ENCODE measurements around the gene TBC1D5. TPM values are rescaled to one million over a fixed set of nuclear protein-coding genes. Genes with fewer than 3 reads are reported as not detected.

TBC1D5 gene
- total and polyA plus RNA-seq, 10 donors: 6.4 to 140 (median 97.1) TPM

- Histone ChIP-seq H3K4me3 (no peak overlapping the region), H3K27ac (no peak overlapping the region), H3K9me3 (no peaks in the 10 kb centered on the region), H3K4me1 (no peaks in the 10 kb centered on the region), H3K27me3 (replicated peaks in 1 of 7) (no peaks in the 10 kb centered on the region), H3K36me3 (peaks cover 0 to 14% (median 2%) of the 10 kb centered on the region in 6 donors)
- TF ChIP-seq POLR2A (IDR thresholded peaks at IDR 0.05) (no peak), CTCF (IDR thresholded peaks at IDR 0.05 in 8 of 11, conservative IDR thresholded peaks at IDR 0.05 in 3 of 11) (no peak), POLR2AphosphoS5 (IDR thresholded peaks at IDR 0.05) (no peak)
- intact Hi-C loops (cut with DNase I; ENCODE audit: low total_unique reads): no loop called here
- WGBS, 5 donors: 76 to 91% (median 83%) methylated on average over 3 of the region's 3 CpGs
- no peak for DNase-seq
These were observed 381.4 kb downstream of the TBC1D5 start for GRCh38 chr3:17360991-17361390.

DNA sequence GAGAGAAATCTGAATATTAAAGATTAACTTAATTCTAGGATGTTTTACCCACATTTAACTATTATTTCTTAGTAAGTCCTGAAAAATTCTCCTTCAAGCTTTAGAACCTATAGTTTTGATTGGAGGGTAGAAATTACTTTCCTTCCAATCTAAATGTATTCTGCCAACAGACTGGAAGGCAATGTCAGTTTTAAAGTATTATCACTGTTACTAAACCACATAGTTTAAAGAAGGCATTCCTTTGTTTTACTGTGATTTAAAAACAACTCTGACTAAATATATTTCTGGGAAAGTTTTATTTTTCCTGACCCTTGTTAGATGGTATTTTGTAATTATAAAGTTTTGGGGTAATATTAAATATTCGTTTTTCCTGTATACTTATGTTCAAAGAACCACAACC, 382.5 kb downstream of the TBC1D5 start:
- no peak for TF ChIP-seq CTCF (IDR thresholded peaks at IDR 0.05 in 8 of 11, conservative IDR thresholded peaks at IDR 0.05 in 3 of 11)
- no peak for TF ChIP-seq POLR2A (IDR thresholded peaks at IDR 0.05)
- no peak for TF ChIP-seq POLR2AphosphoS5 (IDR thresholded peaks at IDR 0.05)
- no peak for DNase-seq
- H3K4me1 ChIP-seq: no peaks in the 10 kb centered on the region
- H3K4me3 ChIP-seq: no peak overlapping the region
- peaks cover 0 to 14% (median 2%) of the 10 kb centered on the region in 6 donors for H3K36me3 ChIP-seq
- no peaks in the 10 kb centered on the region for H3K27me3 ChIP-seq (replicated peaks in 1 of 7)
- intact Hi-C loops (cut with DNase I; ENCODE audit: low total_unique reads): no loop called here
- no peak overlapping the region for H3K27ac ChIP-seq
- 85 to 93% (median 91%) methylated on average over 1 of the region's 1 CpG for WGBS, 5 donors
- no peaks in the 10 kb centered on the region for H3K9me3 ChIP-seq

DNA sequence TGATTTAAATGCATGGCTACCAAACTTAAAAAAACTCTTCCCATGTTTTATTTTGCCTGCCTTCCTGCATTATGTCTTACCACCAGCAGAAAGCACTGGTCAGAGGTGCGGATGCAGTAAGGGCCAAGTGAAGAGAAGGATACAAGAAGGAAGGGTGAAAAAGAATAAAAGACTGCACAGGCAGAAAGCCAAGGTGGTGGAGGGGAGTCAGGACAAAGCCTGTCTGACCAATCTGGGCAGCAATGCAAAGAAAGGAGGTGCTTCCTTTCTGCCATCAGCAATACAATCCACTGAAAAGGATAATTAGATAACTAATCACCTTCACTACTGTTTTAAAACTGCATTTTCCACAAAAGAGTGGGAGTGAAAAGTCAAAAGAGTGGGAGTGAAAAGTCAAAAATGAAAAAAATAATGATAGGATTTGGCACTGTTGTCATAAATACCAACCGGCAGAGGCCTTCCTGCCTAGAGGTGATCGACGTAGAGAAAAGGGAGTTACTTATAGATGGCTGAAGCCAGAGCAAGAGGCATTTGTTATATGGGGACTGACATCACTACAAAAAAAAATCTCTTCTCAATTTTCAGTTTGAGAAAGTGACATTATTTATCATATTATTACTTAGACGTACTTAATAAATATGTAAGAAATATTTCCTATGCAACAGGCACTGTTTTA, 385.3 kb downstream of the TBC1D5 start:
- Histone ChIP-seq H3K27me3 (replicated peaks in 1 of 7) (no peaks in the 10 kb centered on the region), H3K4me3 (no peak overlapping the region), H3K4me1 (no peaks in the 10 kb centered on the region), H3K27ac (no peak overlapping the region), H3K36me3 (peaks cover 0 to 14% (median 2%) of the 10 kb centered on the region in 6 donors), H3K9me3 (no peaks in the 10 kb centered on the region)
- TF ChIP-seq CTCF (IDR thresholded peaks at IDR 0.05 in 8 of 11, conservative IDR thresholded peaks at IDR 0.05 in 3 of 11) (no peak), POLR2AphosphoS5 (IDR thresholded peaks at IDR 0.05) (no peak), POLR2A (IDR thresholded peaks at IDR 0.05) (no peak)
- DNase-seq: no peak
- intact Hi-C loops (cut with DNase I; ENCODE audit: low total_unique reads): no loop called here
- WGBS, 5 donors: 86 to 93% (median 87%) methylated on average over 5 of the region's 5 CpGs

DNA sequence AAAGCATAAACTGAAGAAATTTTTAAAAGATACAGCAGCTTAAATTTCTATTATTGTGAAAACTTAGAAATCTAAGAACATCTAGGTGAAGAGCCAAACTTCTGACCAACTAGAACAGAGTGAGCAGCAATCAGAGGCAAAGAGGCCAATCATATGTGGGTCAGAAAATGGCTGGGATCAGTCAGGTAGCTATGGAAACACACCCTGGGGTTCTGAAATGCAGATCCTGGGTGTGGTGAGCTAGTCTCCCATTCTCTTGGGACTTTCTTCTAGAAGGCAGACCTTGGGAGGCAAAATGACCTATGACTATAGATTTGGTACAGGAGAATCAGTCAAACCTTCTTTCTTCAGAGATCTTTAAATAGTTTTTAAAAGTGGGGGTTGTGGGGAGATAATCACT, 385.8 kb downstream of the TBC1D5 start:
- DNase-seq: no peak
- H3K4me1 ChIP-seq: no peaks in the 10 kb centered on the region
- H3K27ac ChIP-seq: no peak overlapping the region
- H3K27me3 ChIP-seq (replicated peaks in 1 of 7): no peaks in the 10 kb centered on the region
- H3K4me3 ChIP-seq: no peak overlapping the region
- H3K9me3 ChIP-seq: peaks cover 0 to under 1% (median 0%) of the 10 kb centered on the region in 8 donors
- H3K36me3 ChIP-seq: peaks cover 0 to 16% (median 2%) of the 10 kb centered on the region in 6 donors
- TF ChIP-seq POLR2A (IDR thresholded peaks at IDR 0.05): no peak
- TF ChIP-seq POLR2AphosphoS5 (IDR thresholded peaks at IDR 0.05): no peak
- TF ChIP-seq CTCF (IDR thresholded peaks at IDR 0.05 in 8 of 11, conservative IDR thresholded peaks at IDR 0.05 in 3 of 11): no peak
- intact Hi-C loops (cut with DNase I; ENCODE audit: low total_unique reads): no loop called here
